ENCODE results near the gene ZP2.
"Not testable (repeated sequence)": the region's sequence is repeated elsewhere in the genome, so short reads cannot be mapped to it uniquely, and the experiment has no call there.

Gene ZP2

GRCh38 chr16:21170116-21170515 is 41.3 kb downstream of the ZP2 start:
- DNase-seq (ENCODE audit: low spot score) = not testable (repeated sequence)

- DNase-seq (ENCODE audit: low spot score) = no peak
Observed at GRCh38 chr16:21169249-21169981, 42.0 kb downstream of the ZP2 start.

GRCh38 chr16:21167929-21168602 is 43.3 kb downstream of the ZP2 start:
- no peak for DNase-seq (ENCODE audit: low spot score)

- DNase-seq (ENCODE audit: low spot score) = no peak
Observed at GRCh38 chr16:21167360-21167759, 44.0 kb downstream of the ZP2 start.

- DNase-seq (ENCODE audit: low spot score) = no peak
Observed at GRCh38 chr16:21166561-21166961, 44.8 kb downstream of the ZP2 start.

- no peak for DNase-seq (ENCODE audit: low spot score)
Observed at GRCh38 chr16:21164521-21165168, 46.7 kb downstream of the ZP2 start.

GRCh38 chr16:21163576-21163975 is 47.8 kb downstream of the ZP2 start:
- DNase-seq (ENCODE audit: low spot score) = no peak

- no peak for DNase-seq (ENCODE audit: low spot score)
Observed at GRCh38 chr16:21162661-21163151, 48.7 kb downstream of the ZP2 start.

GRCh38 chr16:21161211-21161610 is 50.2 kb downstream of the ZP2 start:
- no peak for DNase-seq (ENCODE audit: low spot score)

- no peak for DNase-seq (ENCODE audit: low spot score)
Observed at GRCh38 chr16:21160276-21160675, 51.1 kb downstream of the ZP2 start.

- DNase-seq (ENCODE audit: low spot score) = no peak
Observed at GRCh38 chr16:21159281-21159951, 52.0 kb downstream of the ZP2 start.

GRCh38 chr16:21158208-21159110 is 52.9 kb downstream of the ZP2 start, which contains the start of gene LDAF1:
LDAF1 (plus strand) TSS chr16:21158674; CDS start chr16:21161183, 2,509 bp downstream.
- DNase-seq (ENCODE audit: low spot score) = peak; percentile 86

GRCh38 chr16:21157632-21158031 is 53.7 kb downstream of the ZP2 start:
- no peak for DNase-seq (ENCODE audit: low spot score)

- DNase-seq (ENCODE audit: low spot score) = peak; percentile 74
Observed at GRCh38 chr16:21156767-21157467, 54.5 kb downstream of the ZP2 start.

GRCh38 chr16:21156011-21156410 is 55.4 kb downstream of the ZP2 start:
- DNase-seq (ENCODE audit: low spot score) = not testable (repeated sequence)

- not testable (repeated sequence) for DNase-seq (ENCODE audit: low spot score)
Observed at GRCh38 chr16:21153124-21153729, 58.1 kb downstream of the ZP2 start.

- DNase-seq (ENCODE audit: low spot score) = not testable (repeated sequence)
Observed at GRCh38 chr16:21152160-21153030, 59.0 kb downstream of the ZP2 start.

GRCh38 chr16:21150375-21151001 is 60.9 kb downstream of the ZP2 start, which contains the start of gene DNAH3:
DNAH3 (minus strand) TSS chr16:21150846; CDS start chr16:21150319, 527 bp downstream.
- DNase-seq (ENCODE audit: low spot score) = no peak
